ENCODE measurements around the gene ASCL1. TPM values are rescaled to one million over a fixed set of nuclear protein-coding genes. Genes with fewer than 3 reads are reported as not detected.

Gene ASCL1
- polyA plus RNA-seq, 5 donors: 1.9 to 5.6 (median 2.7) TPM

DNA sequence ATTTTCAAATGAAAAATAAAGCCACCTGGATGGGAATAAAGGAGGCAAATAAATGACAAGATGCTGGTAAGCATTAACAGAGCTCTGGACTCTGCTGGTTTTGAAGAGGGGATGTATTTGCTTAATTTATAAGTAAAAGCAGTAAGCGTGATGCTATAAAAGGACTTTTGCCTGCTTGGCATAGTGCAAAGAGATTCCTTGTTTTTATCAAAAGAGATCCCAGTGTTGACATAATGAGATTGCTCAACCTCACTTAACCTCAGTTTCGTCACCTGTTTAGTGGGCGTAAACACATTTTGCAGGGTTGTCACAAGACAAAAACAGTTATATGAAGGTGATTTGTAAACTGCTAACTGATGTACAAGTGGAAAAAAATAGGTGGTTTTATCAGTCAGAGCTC is 13.8 kb downstream of the ASCL1 start:
- no peak for DNase-seq

DNA sequence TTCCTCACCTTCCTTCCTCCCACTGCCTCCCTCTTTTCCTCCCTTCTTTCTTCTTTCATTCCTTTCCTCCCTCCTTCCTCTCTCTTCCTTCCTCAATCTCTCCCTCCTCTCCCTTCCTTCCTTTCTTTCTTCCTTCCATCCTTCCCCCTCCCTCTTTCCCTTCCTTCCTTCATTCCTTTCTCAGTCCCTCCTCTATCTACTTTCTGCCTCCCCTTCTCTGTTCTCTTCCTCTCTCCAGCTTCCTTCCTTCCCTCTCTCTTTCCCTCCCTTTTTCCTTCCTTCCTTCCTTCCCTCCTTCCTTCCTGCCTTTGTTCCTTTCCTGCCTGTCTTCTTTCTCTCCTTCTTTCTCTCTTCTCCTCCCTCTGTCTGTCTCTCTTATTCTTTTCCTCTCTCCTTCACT is 16.1 kb downstream of the ASCL1 start:
- no peak for DNase-seq

DNA sequence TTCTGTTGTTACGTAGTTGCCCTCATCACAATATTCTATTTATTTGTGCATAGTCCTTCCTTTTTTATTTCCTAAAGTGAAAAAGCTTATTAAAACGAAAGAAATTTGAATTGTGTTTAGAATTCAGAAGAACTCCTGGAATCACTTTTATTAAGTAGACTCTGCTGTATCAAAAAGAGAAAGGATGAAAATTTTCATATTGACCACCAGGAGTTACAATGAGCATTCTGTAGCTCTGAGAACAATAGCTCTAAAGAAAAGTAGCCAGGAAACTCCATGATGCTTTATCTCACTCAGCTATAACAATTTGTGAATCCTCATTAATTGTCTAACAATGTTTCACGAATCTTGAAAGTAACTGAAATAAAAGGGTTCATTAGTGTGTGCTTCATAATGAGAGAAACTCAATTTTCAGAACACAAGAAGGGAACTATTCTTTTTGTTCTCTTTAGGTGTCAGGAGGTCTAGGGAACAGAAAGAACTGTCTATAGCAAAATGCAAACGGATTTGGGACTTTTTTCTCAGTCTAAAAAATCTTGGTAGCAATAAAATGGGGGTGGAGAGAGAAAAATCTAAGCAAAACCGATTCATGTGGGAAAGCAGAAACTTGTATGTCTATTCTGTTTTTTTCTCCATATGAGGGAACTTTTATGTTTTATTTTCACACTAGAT is 19.3 kb downstream of the ASCL1 start:
- no peak for DNase-seq

DNA sequence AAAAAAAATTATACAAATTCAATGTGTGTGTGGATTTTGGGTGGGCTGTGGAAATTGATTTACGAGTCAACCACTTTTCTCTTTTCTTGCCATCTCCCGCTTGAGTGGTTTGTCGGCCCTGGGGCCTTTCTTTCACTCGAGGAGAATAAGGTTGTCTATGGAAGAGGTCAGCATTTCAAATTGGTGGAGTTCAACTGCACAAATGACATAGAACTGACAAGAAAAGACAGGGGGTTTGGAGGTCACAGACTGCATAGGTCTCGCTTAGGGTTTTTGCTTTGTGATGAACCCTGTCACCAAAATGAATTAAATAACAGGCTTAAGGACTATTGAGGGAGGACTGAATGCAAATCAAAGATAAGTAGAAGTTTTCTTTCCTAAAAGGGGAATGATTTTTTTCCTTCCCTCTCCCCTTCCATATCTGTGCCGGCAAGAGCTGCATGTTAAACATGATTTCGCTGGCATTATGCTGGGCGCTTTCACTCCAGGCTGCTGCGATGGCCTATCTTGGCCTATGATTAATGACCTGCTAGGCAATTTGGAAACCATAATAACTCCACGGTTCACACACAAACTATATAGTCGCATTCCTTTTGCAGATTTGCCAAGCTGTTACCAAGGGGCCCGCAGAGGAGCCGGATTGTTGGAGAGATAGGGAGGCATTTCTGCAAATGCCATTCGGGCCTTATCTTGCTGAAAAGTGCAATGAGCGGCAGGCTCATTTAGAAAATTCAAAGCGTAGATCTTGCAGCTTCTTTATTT is 20.7 kb downstream of the ASCL1 start:
- DNase-seq: no peak

DNA sequence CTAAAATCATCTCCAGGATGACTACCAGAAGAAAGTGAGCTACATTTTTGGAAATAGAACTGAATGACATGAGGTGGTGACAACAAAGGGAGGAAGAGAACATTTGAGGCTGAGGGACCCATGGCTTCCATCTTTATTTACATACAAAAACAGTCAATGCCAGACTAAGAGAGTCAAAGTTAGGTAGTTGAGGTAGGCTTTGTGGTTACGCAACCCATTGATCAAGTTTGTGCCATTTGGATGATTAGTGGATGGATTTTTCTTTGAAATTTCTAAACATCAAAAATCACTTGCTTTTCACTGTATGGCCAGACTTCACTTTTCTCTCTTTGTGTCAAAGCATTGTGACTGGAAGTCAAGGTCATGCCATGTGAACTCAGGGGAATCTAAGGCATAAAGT is 22.9 kb downstream of the ASCL1 start:
- no peak for DNase-seq

DNA sequence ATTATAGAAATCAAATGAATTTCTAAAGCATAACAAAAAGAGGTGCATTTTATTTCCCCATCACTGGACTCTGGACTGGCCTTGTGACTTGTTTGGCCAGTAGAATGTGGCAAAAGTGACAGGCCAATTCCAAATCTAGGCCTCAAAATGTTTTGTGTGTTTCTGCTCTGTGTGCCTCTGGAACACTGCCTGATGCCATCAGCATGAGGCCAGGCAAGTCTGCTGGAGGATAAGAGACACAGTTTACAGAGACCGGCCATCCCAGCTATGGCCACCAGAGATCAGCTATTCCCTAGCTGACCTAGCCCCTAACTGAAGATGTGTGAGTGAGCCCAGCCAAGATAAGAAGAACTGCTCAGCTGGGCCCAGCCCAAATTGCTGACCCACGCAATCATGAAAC is 32.9 kb downstream of the ASCL1 start:
- DNase-seq: no peak

DNA sequence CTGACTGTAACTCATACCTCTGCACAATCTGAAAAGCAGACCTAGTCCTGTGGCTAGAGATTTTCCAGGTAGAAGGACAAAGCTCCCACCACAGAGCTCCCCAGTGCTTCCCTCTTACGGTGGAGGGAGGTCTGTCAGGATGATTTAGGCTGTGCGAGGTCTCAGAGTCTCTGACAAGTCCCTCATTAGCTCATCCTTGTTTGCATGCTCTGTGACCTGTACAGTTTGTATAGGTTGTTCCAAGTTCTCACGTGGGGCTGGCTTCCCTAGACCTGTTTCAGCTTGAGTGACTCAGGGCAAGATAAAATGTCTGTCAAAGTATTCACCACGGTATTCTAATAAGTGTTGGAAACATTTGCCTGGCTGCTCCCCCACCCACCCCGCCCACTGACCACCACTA is 34.8 kb downstream of the ASCL1 start:
- DNase-seq: no peak

DNA sequence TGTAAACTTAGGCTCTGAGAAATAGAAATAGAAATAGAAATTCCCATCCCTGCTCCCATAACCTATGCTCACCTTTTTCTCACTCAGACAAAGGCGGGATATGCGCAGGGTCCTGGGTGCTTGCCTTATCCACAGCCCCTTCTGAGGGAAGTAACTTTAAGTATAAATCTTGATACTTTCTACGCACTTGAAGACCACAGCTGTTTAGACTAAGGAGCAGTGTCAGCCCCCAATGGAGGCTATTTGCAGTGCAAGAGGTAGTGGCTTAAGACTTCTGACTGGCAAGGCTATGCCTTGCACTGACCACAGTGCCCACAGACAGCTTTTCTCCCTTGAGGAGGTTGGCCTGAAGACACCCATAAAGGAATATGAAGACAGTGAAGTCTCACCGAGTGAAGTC is 35.2 kb downstream of the ASCL1 start:
- DNase-seq: no peak

DNA sequence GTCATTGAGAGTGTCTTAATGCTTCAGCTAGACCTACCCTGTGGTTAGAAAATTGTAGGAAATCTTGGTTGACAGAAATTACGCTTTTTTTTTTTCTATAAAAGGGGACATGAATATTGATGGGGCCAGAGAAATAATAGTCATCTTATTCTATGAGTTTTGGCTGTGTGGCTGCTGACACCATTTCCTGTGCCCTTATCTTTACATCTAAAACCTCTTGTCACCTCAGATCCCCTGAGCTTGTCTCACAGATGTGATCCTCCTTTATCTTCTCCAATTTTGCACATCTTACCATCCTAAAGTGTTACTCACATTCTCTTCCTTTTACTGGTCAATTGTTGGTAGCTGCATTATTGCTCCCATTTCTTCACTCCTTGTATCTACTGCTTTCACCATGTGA is 36.1 kb downstream of the ASCL1 start:
- no peak for DNase-seq

DNA sequence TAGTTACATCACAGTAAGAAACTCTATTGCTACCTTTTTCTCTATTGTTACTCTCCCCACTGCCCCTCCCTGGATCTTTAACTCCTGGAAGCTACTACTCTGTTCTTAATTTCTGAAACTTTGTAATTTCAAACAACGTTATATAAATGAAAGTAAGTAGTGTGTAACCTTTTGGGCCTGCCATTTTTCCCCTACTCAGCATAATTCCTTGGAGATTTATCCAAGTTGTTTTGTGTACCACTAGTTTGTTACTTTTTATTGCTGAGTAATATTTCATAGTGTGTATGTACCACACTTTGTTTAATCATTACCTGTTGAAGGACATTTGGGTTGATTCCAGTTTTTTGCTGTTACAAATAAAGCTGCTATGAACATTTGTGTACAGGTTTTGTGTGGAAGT is 37.9 kb downstream of the ASCL1 start:
- no peak for DNase-seq

Other genes starting within 250 kb of the ASCL1 start
- 1 to 10 TPM in 1 of 5 donors, under 1 TPM in 4; 0.05 to 6.3 (median 0.31) TPM for gene PAH, start 40.4 kb upstream of the ASCL1 start, polyA plus RNA-seq (ENCODE audit: insufficient read depth in 1 of 5, insufficient read length in 5 of 5, low replicate concordance in 1 of 5)